G401.6 (cell line): ENCODE results near the gene STX8.

Experiments
- FAIRE-seq: peaks from 2 replicates; lab custom pipeline; 2012; peaks lifted over from hg19 to GRCh38; lab: Jason Lieb, UNC

The STX8 gene

DNA sequence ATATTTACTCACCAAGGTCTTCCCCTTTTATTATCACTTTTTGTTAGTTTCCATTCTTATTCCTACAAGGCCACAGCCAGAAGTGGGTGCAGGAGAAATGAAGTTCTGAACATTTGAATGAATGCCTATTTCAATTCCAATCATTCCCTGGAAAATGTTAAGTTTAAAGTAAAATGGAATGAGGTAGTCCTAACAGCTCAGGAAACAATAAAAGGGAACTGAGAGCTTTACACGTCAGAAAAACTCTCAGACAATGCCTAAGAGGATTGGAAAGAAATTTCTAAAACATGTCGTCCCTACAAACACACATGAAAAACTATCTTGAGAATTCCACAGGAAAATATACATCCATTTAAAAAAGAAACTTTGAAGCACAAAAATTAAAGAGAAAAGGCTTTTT is 238.8 kb downstream of the STX8 start:
- FAIRE-seq = no peak

GRCh38 chr17:9334536-9335446 is 240.8 kb downstream of the STX8 start:
- FAIRE-seq = no peak

DNA sequence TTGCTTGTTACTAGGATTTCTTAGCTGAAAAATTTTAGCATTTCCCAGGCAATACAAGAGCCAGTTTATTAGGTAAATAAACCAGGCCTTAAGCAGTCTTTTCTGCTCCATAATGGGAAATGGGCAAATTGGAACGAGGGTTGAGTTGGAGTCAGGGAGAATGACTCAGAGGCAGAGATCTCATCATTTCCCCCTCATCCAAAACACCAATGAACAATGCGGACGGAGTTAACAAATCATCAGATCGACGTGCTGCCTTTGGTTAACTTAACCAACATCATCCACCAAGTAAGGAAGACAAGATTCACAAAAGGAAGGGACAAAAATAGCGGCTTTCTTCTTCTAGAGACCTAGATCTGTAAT is 243.5 kb downstream of the STX8 start:
- no peak for FAIRE-seq

GRCh38 chr17:9331279-9332131 is 244.1 kb downstream of the STX8 start:
- FAIRE-seq = no peak

GRCh38 chr17:9330611-9331271 is 244.9 kb downstream of the STX8 start:
- FAIRE-seq = no peak

GRCh38 chr17:9330141-9330540 is 245.5 kb downstream of the STX8 start:
- no peak for FAIRE-seq

- FAIRE-seq = no peak
These were observed 246.2 kb downstream of the STX8 start for GRCh38 chr17:9329251-9329921.

GRCh38 chr17:9324864-9325263 is 250.8 kb downstream of the STX8 start:
- no peak for FAIRE-seq

DNA sequence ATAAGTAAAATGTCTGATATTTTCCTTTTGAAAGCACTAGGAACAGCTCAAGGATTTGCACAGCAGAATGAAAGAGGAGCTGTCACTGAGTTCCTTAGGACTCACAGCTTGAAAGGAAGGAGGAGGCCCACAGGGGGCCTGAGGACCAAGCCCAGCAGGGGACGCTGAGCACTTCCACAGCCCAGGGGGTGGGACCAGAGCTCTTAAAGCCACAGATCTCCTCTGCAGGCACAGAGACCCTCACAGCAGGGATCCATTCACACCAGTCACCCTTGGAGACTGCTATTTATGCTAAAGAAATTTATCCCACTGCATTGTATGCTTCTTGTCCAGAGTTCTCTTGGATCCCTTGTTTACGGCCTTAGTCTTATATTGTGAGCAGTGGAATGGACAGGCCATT is 253.3 kb downstream of the STX8 start:
- FAIRE-seq = no peak

GRCh38 chr17:9321890-9322289 is 253.7 kb downstream of the STX8 start:
- no peak for FAIRE-seq

GRCh38 chr17:9315360-9315759 is 260.3 kb downstream of the STX8 start:
- no peak for FAIRE-seq

- FAIRE-seq = no peak
These were observed 262.3 kb downstream of the STX8 start for GRCh38 chr17:9313346-9313745.

DNA sequence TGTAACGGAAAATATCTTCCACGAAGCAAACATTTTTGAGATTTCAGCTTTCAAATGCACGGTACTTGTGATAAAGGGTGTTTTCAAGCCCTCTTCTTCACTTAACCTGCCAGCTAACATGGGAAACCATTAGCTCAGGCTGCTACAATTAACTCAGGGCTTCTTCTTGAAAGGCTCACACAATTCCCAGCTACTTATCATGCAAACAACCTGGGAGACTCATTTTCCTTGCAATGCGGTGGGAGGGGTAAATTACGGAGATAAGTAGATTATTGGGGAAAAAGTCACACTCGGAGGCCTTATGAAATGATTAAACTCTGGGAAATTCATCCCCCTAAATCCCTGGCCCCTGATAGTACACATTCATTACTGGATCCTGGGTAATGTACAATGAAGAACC is 266.4 kb downstream of the STX8 start:
- FAIRE-seq = no peak

DNA sequence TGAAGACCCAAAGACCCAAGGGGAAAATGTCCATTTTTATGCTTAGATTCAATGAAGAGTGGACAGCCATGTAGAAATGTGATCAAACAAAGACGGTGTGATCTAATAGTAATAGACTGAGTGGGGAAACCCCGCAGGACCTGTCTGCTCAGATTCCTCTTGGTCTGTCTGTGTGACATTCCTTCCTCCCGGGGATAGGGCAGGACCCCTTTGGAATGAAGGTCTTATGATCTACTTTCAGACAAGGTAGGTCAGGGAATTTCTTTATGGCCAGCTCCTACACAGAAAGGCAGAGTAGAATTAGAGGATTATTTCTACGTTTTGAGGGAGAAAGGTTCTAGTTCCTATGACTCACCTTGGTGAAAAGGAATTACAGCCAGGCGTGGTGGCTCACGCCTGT is 267.6 kb downstream of the STX8 start:
- no peak for FAIRE-seq

DNA sequence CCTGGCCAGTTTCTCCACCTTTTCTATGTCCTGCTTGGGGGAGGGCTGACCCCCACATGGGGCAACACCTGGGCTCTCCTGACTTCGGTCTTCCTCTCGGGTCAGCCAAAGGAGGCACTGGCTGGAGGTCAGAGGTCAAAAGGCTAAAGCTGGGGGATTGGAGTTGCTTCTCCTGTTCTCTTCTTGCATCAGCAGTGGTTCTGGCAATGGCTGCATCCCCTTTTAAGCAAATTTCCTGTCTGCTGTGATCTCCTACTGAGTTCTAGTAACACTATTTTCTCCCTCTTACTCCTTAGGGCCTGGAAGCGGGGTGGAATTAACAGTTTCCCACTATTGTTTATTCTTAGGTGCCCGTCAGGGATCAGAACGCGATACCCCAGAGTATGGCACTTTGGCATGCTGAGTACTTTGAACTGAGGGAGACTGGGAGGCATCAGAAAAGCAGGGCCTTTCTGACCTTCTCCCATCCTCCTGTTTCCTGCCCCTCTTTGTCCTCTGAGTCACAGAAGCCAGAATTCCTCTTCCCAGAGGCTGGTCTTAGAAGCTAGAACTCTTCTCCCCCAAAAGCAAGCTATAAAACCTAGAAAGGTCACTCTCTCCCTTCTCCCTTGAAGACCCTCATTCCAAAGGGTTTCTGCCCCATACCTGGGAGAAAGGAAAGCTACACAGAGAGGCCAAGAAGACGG is 268.2 kb downstream of the STX8 start:
- FAIRE-seq = no peak

DNA sequence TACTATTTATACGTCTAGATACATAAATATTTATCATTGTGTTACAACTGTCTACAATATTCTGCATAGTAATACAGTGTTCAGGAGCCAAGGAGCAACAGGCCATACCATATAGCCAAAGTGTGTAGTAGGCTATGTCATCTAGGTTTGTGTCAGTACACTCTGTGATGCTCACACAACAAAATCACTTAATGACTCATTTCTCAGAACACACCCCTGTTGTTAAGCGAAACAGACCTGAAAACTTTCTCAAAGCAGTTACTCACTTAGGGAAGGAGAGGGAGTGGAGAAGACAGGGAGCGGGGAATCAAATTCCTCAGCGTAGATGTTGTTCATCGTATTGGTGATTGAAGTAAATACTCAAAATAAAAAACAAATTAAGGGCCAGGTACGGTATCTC is 269.5 kb downstream of the STX8 start:
- FAIRE-seq = no peak

- no peak for FAIRE-seq
These were observed 275.9 kb downstream of the STX8 start for GRCh38 chr17:9299695-9300094.

GRCh38 chr17:9298776-9299295 is 276.8 kb downstream of the STX8 start:
- no peak for FAIRE-seq

DNA sequence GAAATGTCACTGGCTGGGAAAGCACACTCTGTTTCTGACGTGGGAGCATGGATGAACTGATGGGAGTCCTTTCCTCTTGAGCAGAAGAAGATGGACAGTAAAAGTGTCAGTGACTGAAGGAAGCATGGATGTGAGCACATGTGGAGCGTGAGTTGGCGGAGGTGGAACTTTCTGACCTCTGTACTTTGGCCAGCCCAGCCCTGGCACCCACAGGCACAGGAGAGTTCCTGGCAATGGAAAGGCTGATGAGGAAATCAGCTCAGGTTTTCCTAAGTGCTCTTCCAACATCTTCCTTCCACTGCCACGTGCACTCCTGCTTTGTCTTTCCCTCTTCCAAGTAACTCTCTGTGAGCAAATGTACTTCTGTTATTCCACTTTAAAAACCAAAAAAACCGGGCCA is 277.5 kb downstream of the STX8 start:
- no peak for FAIRE-seq

DNA sequence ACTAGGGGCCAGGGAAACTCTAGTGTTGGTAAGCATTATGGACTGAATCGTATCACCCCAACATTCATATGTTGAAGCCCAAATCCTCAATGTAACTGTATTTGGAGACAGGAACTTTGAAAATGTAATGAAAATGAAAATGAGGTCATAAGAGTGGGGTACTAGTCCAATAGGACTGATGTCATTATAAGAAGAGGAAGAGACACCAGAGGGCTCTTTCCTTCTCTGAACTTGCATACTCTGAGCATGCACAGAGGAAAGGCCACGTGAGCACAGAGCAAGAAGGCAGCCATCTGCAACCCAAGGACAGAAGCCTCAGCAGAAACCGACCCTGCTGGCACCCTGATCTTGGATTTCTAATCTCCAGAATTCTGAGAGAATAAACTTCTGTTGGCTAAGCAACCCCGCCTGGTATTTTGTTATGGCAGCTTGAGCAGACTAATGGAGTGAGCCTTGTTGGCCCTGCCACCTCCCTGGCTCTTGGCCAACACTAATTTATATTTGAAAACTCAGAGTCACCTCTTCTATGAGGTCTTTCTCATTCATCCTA is 280.9 kb downstream of the STX8 start:
- FAIRE-seq = no peak

DNA sequence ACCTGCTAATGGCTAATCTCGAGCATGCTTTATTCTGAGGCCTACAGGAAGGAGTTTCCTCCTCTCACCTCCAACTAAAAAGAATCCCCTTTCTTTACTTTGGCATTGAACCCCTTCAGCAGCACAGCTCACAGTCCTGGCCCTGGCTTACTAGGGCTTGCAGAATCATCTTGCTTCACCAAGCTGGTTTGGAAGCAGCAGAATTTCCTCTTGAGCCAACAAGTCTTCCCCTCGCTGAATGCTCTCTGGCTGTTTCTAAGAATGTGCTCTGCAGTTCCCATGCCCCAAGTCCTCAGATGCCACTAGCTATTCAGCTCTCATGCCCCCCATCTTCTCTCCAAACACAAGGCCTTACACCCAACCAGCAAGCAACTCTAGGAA is 283.1 kb downstream of the STX8 start:
- FAIRE-seq = no peak
